Spleen (tissue), 13 donors: ENCODE measurements around the gene TRIM2. TPM values are rescaled to one million over a fixed set of nuclear protein-coding genes. Genes with fewer than 3 reads are reported as not detected.
A peak's percentile ranks its signal among the peaks of the same experiment; 100 is the strongest.

ENCODE experiments used
- DNase-seq: peaks from one replicate; pipeline ENCODE4 v3.0.0-alpha.2; 2020
- H3K27ac ChIP-seq, 8 donors: fragments of 200-600 bp; sonication (generic) in 7 of 8; 1 replicate in 4 of 8; 2 replicates in 4 of 8; pipeline versions ENCODE4 v1.5.0 to v1.8.0; 2016 to 2021; ENCODE audit warnings: inconsistent platforms in 4 of 8, mild to moderate bottlenecking in 4 of 8, moderate library complexity in 1 of 8
- H3K27me3 ChIP-seq, 7 donors: fragments of 200-600 bp; sonication (generic) in 6 of 7; replicated peaks in 1 of 7; 1 replicate in 4 of 7; 2 replicates in 3 of 7; pipeline versions ENCODE4 v1.5.0 to v1.8.0; 2016 to 2021; ENCODE audit warnings: inconsistent platforms in 3 of 7, mild to moderate bottlenecking in 1 of 7
- H3K36me3 ChIP-seq, 6 donors: fragments of 200-600 bp; sonication (generic) in 5 of 6; 1 replicate in 4 of 6; 2 replicates in 2 of 6; pipeline versions ENCODE4 v1.5.0 to v1.8.0; 2016 to 2021; ENCODE audit warnings: inconsistent platforms in 2 of 6
- H3K4me1 ChIP-seq, 6 donors: fragments of 200-600 bp; sonication (generic) in 5 of 6; 1 replicate in 3 of 6; 2 replicates in 3 of 6; pipeline versions ENCODE4 v1.5.0 to v1.8.0; 2016 to 2021; ENCODE audit warnings: inconsistent platforms in 3 of 6
- H3K4me3 ChIP-seq, 8 donors: fragments of 200-600 bp; sonication (generic) in 7 of 8; 1 replicate in 4 of 8; 2 replicates in 4 of 8; pipeline versions ENCODE4 v1.5.0 to v1.8.0; 2016 to 2021; ENCODE audit warnings: inconsistent platforms in 4 of 8, mild to moderate bottlenecking in 4 of 8, moderate library complexity in 2 of 8
- H3K9me3 ChIP-seq, 8 donors: fragments of 200-600 bp; sonication (generic) in 7 of 8; 1 replicate in 4 of 8; 2 replicates in 4 of 8; pipeline versions ENCODE4 v1.5.0 to v1.8.0; 2016 to 2021; ENCODE audit warnings: inconsistent platforms in 4 of 8
- CTCF ChIP-seq, 11 experiments: fragments of 200-600 bp in 7 of 11; fragments of 450-650 bp in 4 of 11; sonication (generic) in 4 of 11; IDR thresholded peaks in 8 of 11; conservative IDR thresholded peaks in 3 of 11; 1 replicate in 7 of 11; 2 replicates in 4 of 11; pipeline versions ENCODE4 v1.4.0 to v1.8.0; 2016 to 2021; ENCODE audit warnings: antibody characterized with exemption in 11 of 11, inconsistent platforms in 4 of 11, mild to moderate bottlenecking in 1 of 11
- POLR2A ChIP-seq, 3 donors: fragments of 450-650 bp; IDR thresholded peaks; one replicate each; pipeline ENCODE4 v1.5.1; 2017; ENCODE audit warnings: antibody characterized with exemption in 3 of 3, mild to moderate bottlenecking in 1 of 3
- POLR2AphosphoS5 ChIP-seq, 3 donors: sonication (generic); formaldehyde crosslinking; IDR thresholded peaks; one replicate each; pipeline ENCODE4 v1.5.1; 2017; ENCODE audit warnings: antibody characterized with exemption in 3 of 3
- WGBS, 5 donors: extraction: QIAGEN DNeasy Blood & Tissue Kit in 3 of 5; methylation state at CpG; one replicate each; pipeline versions ENCODE4 v1.1.5 to v1.1.7; 2013 to 2018; 5-methylcytosine and 5-hydroxymethylcytosine counted together
- intact Hi-C: fragments of 100-400 bp; cut with DNase I; formaldehyde crosslinking; loops from one replicate; pipeline ENCODE4 v1.15.0; 2023; ENCODE audit warnings: low total_unique reads
- long read RNA-seq, 2 donors: transcript quantifications; one replicate each; lab custom pipeline, GENCODE V29; 2026
- polyA plus RNA-seq, 3 donors: library from polyadenylated mRNA; stranded (reverse); fragments of 200-250 nt; gene quantifications; one replicate each; pipeline ENCODE4 v1.2.1, GENCODE V29; 2013
- total RNA-seq, 7 donors: library from RNA; depleted of rRNA in 3 of 7; stranded (reverse); fragments of >200 nt in 3 of 7; fragmentation: NEBNext Ultra II Directional in 4 of 7; extraction: Animal tissue kit (Norgen Biotek cat#: 25700) in 4 of 7; gene quantifications; one replicate each; pipeline versions ENCODE4 v1.1.0 to v1.2.1, GENCODE V29; 2016 to 2021
- donor health status: healthy with polysubstance abuse.
- donor health status: DM: no; HTN: no; CAD: no; lungs with moderate emphysema.
- donor health status: DM: no; HTN: no; CAD: no.
- donor health status: Bipolar disorder and iron deficiency.
- donor health status: healthy.
- donor health status: DM: no; HTN: no; CAD: no.
- donor health status: DM: yes; HTN: yes; CAD: no.

Gene TRIM2
- total RNA-seq: 10 to 100 TPM; 28.1 to 77.9 (median 59.1) TPM
- polyA plus RNA-seq: 10 to 100 TPM in 1 of 3 donors, 1 to 10 TPM in 2; 3.2 to 13.3 (median 4.7) TPM
- long read RNA-seq, donor 1: 0 reads
- long read RNA-seq, donor 2: 0 reads

GRCh38 chr4:153204247-153204671, at the start of gene TRIM2:
Gene TRIM2, plus strand, starts transcription at chr4:153204443. Its CDS starts 88 bp downstream, at chr4:153204531.
- TF ChIP-seq POLR2AphosphoS5 (IDR thresholded peaks at IDR 0.05): peak in 2 of 3 donors; percentile 58 to 75
- peak in 1 of 3 donors; percentile 64 for TF ChIP-seq POLR2A (IDR thresholded peaks at IDR 0.05)
- TF ChIP-seq CTCF (IDR thresholded peaks at IDR 0.05 in 8 of 11, conservative IDR thresholded peaks at IDR 0.05 in 3 of 11): no peak
- WGBS, 5 donors: 44 to 62% (median 59%) methylated on average over 11 of the region's 11 CpGs
- Histone ChIP-seq H3K27ac (peak within 1 kb of the TSS; percentile 35 to 78 (median 64)), H3K36me3 (no peaks in the 10 kb centered on the region), H3K27me3 (peaks cover 0 to 4% (median 0%) of the 10 kb centered on the region in 7 donors), H3K4me1 (peaks cover 0 to 40% (median 6%) of the 10 kb centered on the region in 6 donors), H3K9me3 (no peaks in the 10 kb centered on the region), H3K4me3 (peak within 1 kb of the TSS in 7 of 8 donors; percentile 11 to 61 (median 29))
- intact Hi-C loops: no loop called here
- DNase-seq: no peak

- no peak for DNase-seq
- intact Hi-C loops: loop anchor here (10.0 kb wide), 1 partner anchor 59 kb away; no protein-coding TSS in a partner anchor
- no peaks in the 10 kb centered on the region for H3K36me3 ChIP-seq
- H3K9me3 ChIP-seq: no peaks in the 10 kb centered on the region
- no peak overlapping the region for H3K27ac ChIP-seq
- WGBS, 5 donors: 75 to 100% (median 90%) methylated on average over 1 of the region's 1 CpG
- no peak overlapping the region for H3K4me3 ChIP-seq
- no peak for TF ChIP-seq CTCF (IDR thresholded peaks at IDR 0.05 in 8 of 11, conservative IDR thresholded peaks at IDR 0.05 in 3 of 11)
- TF ChIP-seq POLR2AphosphoS5 (IDR thresholded peaks at IDR 0.05): no peak
- TF ChIP-seq POLR2A (IDR thresholded peaks at IDR 0.05): no peak
- peaks cover 0 to 50% (median 8%) of the 10 kb centered on the region in 7 donors for H3K27me3 ChIP-seq
- peaks cover 16 to 41% (median 31%) of the 10 kb centered on the region in 6 donors for H3K4me1 ChIP-seq
Observed at GRCh38 chr4:153155686-153156085, 48.6 kb upstream of the TRIM2 start.

- intact Hi-C loops: loop anchor here (10.0 kb wide), 1 partner anchor 59 kb away; no protein-coding TSS in a partner anchor
- Histone ChIP-seq H3K9me3 (no peaks in the 10 kb centered on the region), H3K36me3 (no peaks in the 10 kb centered on the region), H3K4me3 (no peak overlapping the region), H3K27me3 (peaks cover 0 to 48% (median 8%) of the 10 kb centered on the region in 7 donors), H3K27ac (no peak overlapping the region), H3K4me1 (peaks cover 16 to 39% (median 30%) of the 10 kb centered on the region in 6 donors)
- TF ChIP-seq CTCF (IDR thresholded peaks at IDR 0.05 in 8 of 11, conservative IDR thresholded peaks at IDR 0.05 in 3 of 11) (no peak), POLR2AphosphoS5 (IDR thresholded peaks at IDR 0.05) (no peak), POLR2A (IDR thresholded peaks at IDR 0.05) (no peak)
- no peak for DNase-seq
- 20 to 32% (median 28%) methylated on average over 4 of the region's 4 CpGs for WGBS, 5 donors
Observed at GRCh38 chr4:153156263-153156662, 48.0 kb upstream of the TRIM2 start.

- Histone ChIP-seq H3K36me3 (no peaks in the 10 kb centered on the region), H3K9me3 (no peaks in the 10 kb centered on the region), H3K27me3 (peaks cover 0 to 44% (median 8%) of the 10 kb centered on the region in 7 donors), H3K27ac (no peak overlapping the region), H3K4me1 (peaks cover 16 to 34% (median 26%) of the 10 kb centered on the region in 6 donors), H3K4me3 (no peak overlapping the region)
- 79 to 85% (median 81%) methylated on average over 5 of the region's 5 CpGs for WGBS, 5 donors
- DNase-seq: no peak
- TF ChIP-seq POLR2AphosphoS5 (IDR thresholded peaks at IDR 0.05) (no peak), POLR2A (IDR thresholded peaks at IDR 0.05) (no peak), CTCF (IDR thresholded peaks at IDR 0.05 in 8 of 11, conservative IDR thresholded peaks at IDR 0.05 in 3 of 11) (no peak)
- intact Hi-C loops: loop anchor here (10.0 kb wide), 1 partner anchor 58 kb away; no protein-coding TSS in a partner anchor
Observed at GRCh38 chr4:153156721-153157120, 47.5 kb upstream of the TRIM2 start.
